Chondrocyte (in vitro differentiated cells): ENCODE results near the gene NOX3. TPM values are rescaled to one million over a fixed set of nuclear protein-coding genes. Genes with fewer than 3 reads are reported as not detected.
A peak's percentile ranks its signal among the peaks of the same experiment; 100 is the strongest.

Source experiments
- DNase-seq: peaks from one replicate; pipeline ENCODE4 v3.0.0; 2021; ENCODE audit warnings: mixed read lengths, low spot score
- H3K27ac Mint-ChIP-seq: one replicate; pipeline ENCODE4 v1.8.0; 2021; ENCODE audit warnings: mild to moderate bottlenecking, moderate library complexity, mixed read lengths; ENCODE audit not compliant: unreplicated experiment
- H3K27me3 Mint-ChIP-seq: 2 replicates; pipeline ENCODE4 v1.8.0; 2021; ENCODE audit warnings: low read depth, mixed read lengths
- H3K36me3 Mint-ChIP-seq: 2 replicates; pipeline ENCODE4 v1.8.0; 2021; ENCODE audit warnings: low read depth, mixed read lengths
- H3K4me1 Mint-ChIP-seq: 2 replicates; pipeline ENCODE4 v1.8.0; 2021; ENCODE audit warnings: low read depth, mild to moderate bottlenecking, mixed read lengths
- H3K4me3 Mint-ChIP-seq: one replicate; pipeline ENCODE4 v1.8.0; 2021; ENCODE audit warnings: mild to moderate bottlenecking, moderate library complexity, mixed read lengths; ENCODE audit not compliant: unreplicated experiment
- H3K9me3 Mint-ChIP-seq: 2 replicates; pipeline ENCODE4 v1.8.0; 2021; ENCODE audit warnings: low read depth, mixed read lengths
- total RNA-seq: library from RNA; stranded (reverse); gene quantifications from 3 replicates; pipeline ENCODE4 v1.2.1, GENCODE V29; 2021
- TF ChIP-seq, protein P1 (sequence below): fragments of 200-600 bp; sonication (generic); IDR thresholded peaks from 2 replicates; pipeline ENCODE4 v1.5.0; 2021; ENCODE audit warnings: antibody characterized with exemption, mild to moderate bottlenecking, moderate library complexity

The NOX3 gene
- total RNA-seq, 1 donor from 2014 or later: not detected

- Mint-ChIP-seq H3K36me3 (no peaks in the 10 kb centered on the region), H3K27me3 (no peaks in the 10 kb centered on the region), H3K4me3 (no peak overlapping the region), H3K27ac (no peak overlapping the region), H3K4me1 (peaks cover 35% of the 10 kb centered on the region), H3K9me3 (peaks cover 3% of the 10 kb centered on the region)
- DNase-seq: no peak
- TF ChIP-seq, protein P1, sequence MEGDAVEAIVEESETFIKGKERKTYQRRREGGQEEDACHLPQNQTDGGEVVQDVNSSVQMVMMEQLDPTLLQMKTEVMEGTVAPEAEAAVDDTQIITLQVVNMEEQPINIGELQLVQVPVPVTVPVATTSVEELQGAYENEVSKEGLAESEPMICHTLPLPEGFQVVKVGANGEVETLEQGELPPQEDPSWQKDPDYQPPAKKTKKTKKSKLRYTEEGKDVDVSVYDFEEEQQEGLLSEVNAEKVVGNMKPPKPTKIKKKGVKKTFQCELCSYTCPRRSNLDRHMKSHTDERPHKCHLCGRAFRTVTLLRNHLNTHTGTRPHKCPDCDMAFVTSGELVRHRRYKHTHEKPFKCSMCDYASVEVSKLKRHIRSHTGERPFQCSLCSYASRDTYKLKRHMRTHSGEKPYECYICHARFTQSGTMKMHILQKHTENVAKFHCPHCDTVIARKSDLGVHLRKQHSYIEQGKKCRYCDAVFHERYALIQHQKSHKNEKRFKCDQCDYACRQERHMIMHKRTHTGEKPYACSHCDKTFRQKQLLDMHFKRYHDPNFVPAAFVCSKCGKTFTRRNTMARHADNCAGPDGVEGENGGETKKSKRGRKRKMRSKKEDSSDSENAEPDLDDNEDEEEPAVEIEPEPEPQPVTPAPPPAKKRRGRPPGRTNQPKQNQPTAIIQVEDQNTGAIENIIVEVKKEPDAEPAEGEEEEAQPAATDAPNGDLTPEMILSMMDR: no peak
Observed at GRCh38 chr6:155497273-155497672, 41.6 kb upstream of the NOX3 start.

- H3K4me1 Mint-ChIP-seq: peaks cover 43% of the 10 kb centered on the region
- H3K27ac Mint-ChIP-seq: peak overlapping the region; percentile 97
- H3K36me3 Mint-ChIP-seq: no peaks in the 10 kb centered on the region
- no peak for DNase-seq
- no peaks in the 10 kb centered on the region for H3K9me3 Mint-ChIP-seq
- H3K27me3 Mint-ChIP-seq: no peaks in the 10 kb centered on the region
- TF ChIP-seq, protein P1: peak; percentile 78
- H3K4me3 Mint-ChIP-seq: no peak overlapping the region
Observed at GRCh38 chr6:155495011-155495768, 39.6 kb upstream of the NOX3 start.

- Mint-ChIP-seq H3K4me3 (no peak overlapping the region), H3K27ac (peak overlapping the region; percentile 97), H3K27me3 (no peaks in the 10 kb centered on the region), H3K36me3 (no peaks in the 10 kb centered on the region), H3K9me3 (no peaks in the 10 kb centered on the region), H3K4me1 (peaks cover 43% of the 10 kb centered on the region)
- no peak for DNase-seq
- TF ChIP-seq, protein P1: no peak
Observed at GRCh38 chr6:155493694-155494143, 38.1 kb upstream of the NOX3 start.

DNA sequence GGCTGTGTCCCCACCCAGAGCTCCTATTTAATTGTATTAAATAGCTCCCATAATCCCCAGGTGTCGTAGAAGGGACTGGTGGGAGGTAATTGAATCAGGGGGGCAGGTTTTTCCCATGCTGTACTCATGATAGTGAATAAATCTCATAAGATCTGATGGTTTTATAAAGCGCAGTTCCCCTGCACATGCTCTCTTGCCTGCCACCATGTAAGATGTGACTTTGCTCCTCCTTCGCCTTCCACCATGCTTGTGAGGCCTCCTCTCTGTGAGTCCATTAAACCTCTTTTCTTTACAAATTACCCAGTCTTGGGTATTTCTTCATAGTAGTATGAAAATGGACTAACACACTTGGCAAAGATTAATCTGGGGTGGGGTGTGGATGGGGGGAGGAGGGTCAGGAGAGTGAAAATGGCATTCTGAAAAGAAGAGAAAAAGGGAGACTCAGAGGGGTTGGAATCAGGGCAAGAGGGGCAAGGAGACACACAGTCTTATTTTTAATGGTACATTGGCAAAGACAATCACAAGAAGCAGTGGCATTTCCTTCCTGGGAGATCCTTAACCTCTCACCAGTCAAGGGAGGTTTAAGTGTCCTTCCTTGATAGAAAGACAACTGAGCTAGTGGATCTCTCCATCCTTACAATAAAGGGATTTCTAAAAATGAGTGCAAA is 37.5 kb upstream of the NOX3 start:
- no peaks in the 10 kb centered on the region for H3K36me3 Mint-ChIP-seq
- no peaks in the 10 kb centered on the region for H3K27me3 Mint-ChIP-seq
- DNase-seq: no peak
- no peaks in the 10 kb centered on the region for H3K9me3 Mint-ChIP-seq
- H3K27ac Mint-ChIP-seq: peak overlapping the region; percentile 97
- no peak overlapping the region for H3K4me3 Mint-ChIP-seq
- TF ChIP-seq, protein P1: no peak
- H3K4me1 Mint-ChIP-seq: peaks cover 43% of the 10 kb centered on the region

GRCh38 chr6:155492061-155492735 is 36.6 kb upstream of the NOX3 start:
- H3K4me3 Mint-ChIP-seq: no peak overlapping the region
- no peaks in the 10 kb centered on the region for H3K36me3 Mint-ChIP-seq
- no peaks in the 10 kb centered on the region for H3K27me3 Mint-ChIP-seq
- TF ChIP-seq, protein P1: no peak
- no peaks in the 10 kb centered on the region for H3K9me3 Mint-ChIP-seq
- DNase-seq: no peak
- H3K4me1 Mint-ChIP-seq: peaks cover 43% of the 10 kb centered on the region
- H3K27ac Mint-ChIP-seq: peak overlapping the region; percentile 97
